GM12891 (cell line): ENCODE data around the gene ANKRD55.

Experiments used
- PAX5 ChIP-seq: IDR thresholded peaks from 2 replicates; pipeline ENCODE4 v1.6.1; 2011; ENCODE audit warnings: low read length, moderate library complexity, mild to moderate bottlenecking; ENCODE audit not compliant: insufficient read depth, severe bottlenecking
- POLR2A ChIP-seq: IDR thresholded peaks from 2 replicates; pipeline ENCODE4 v1.6.1; 2011; ENCODE audit warnings: low read depth, low read length, control low read depth
- POLR2AphosphoS5 ChIP-seq: IDR thresholded peaks from 2 replicates; pipeline ENCODE4 v1.6.1; 2011; ENCODE audit warnings: low read depth, low read length, control low read depth
- POU2F2 ChIP-seq: IDR thresholded peaks from 2 replicates; pipeline ENCODE4 v1.6.1; 2011; ENCODE audit warnings: low read depth, mild to moderate bottlenecking, control low read depth, low read length, moderate library complexity
- SPI1 ChIP-seq: IDR thresholded peaks from 2 replicates; pipeline ENCODE4 v1.6.1; 2011; ENCODE audit warnings: low read depth, low read length, control low read depth
- TAF1 ChIP-seq: IDR thresholded peaks from 2 replicates; pipeline ENCODE4 v1.6.1; 2011; ENCODE audit warnings: low read depth, low read length, control low read depth

DNA sequence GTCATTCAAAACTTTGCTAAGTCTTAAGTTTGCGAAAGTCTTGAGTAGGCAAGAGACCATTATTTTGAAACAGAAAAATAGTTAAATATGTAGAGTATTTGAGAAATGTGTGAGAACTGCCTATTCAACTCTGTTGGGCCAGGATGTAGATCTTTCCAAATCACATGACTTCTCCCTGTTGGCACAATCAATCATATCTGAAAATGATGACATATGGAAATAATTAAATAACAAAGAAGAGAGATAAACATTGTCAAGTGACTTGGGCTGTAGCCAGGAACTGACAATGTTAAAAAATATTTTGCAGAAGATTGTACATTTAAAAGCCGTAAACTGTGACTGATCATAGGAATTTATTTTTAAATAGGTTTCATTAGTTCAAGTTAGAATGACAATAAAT, 133.8 kb downstream of the ANKRD55 start:
- TF ChIP-seq POLR2AphosphoS5 (no peak), TAF1 (no peak), POLR2A (no peak), SPI1 (no peak), PAX5 (no peak), POU2F2 (no peak)
